ENCODE results near the gene AASDH. TPM values are rescaled to one million over a fixed set of nuclear protein-coding genes. Genes with fewer than 3 reads are reported as not detected.
A peak's percentile ranks its signal among the peaks of the same experiment; 100 is the strongest.

The AASDH gene
- total and polyA plus RNA-seq, 2 of the 13 experiments (the other 11 are each of a cell fraction or from before 2014, with no cell fraction given) = 12.6 to 14.1 TPM

- TF ChIP-seq IKZF5 (CRISPR knock-in tag; IDR thresholded peaks at IDR 0.05) (peak; percentile 79; the same call in 1 of the 2 replicates), ZNF510 (CRISPR knock-in tag; IDR thresholded peaks at IDR 0.05; ENCODE audit: low read depth) (peak; percentile 50; the same call in 1 of the 2 replicates), FOXA1 (IDR thresholded peaks at IDR 0.05) (no peak), FOXA1 (CRISPR knock-in tag; IDR thresholded peaks at IDR 0.05) (peak; percentile 89), ETV5 (CRISPR knock-in tag; IDR thresholded peaks at IDR 0.05; ENCODE audit: borderline replicate concordance) (peak; percentile 39; the same call in 1 of the 2 replicates), HDAC1 (CRISPR knock-in tag; IDR thresholded peaks at IDR 0.05) (peak; percentile 90), TARDBP (CRISPR knock-in tag; IDR thresholded peaks at IDR 0.05) (peak; percentile 77), PRDM4 (CRISPR knock-in tag; IDR thresholded peaks at IDR 0.05; ENCODE audit: borderline replicate concordance) (no peak), TOPORS (CRISPR knock-in tag; IDR thresholded peaks at IDR 0.05) (no peak), AKAP8 (CRISPR knock-in tag; IDR thresholded peaks at IDR 0.05) (no peak), ZMAT3 (CRISPR knock-in tag; conservative IDR thresholded peaks at IDR 0.05) (peak; percentile 60; the same call in 1 of the 2 replicates), ZBTB40 (IDR thresholded peaks at IDR 0.05) (no peak), ZBTB40 (CRISPR knock-in tag; IDR thresholded peaks at IDR 0.05) (peak; percentile 46; the same call in 1 of the 2 replicates), ZNF761 (CRISPR knock-in tag; conservative IDR thresholded peaks at IDR 0.05) (peak; percentile 55; the same call in 1 of the 2 replicates), ZNF205 (CRISPR knock-in tag; IDR thresholded peaks at IDR 0.05) (peak; percentile 56; the same call in 1 of the 2 replicates), RBM39 (IDR thresholded peaks at IDR 0.05; ENCODE audit: low read depth, low read length, poor library complexity, severe bottlenecking) (peak; percentile 30)
These were observed at the start of gene AASDH (continued) for GRCh38 chr4:56387023-56388001.

Data from HepG2 (cell line).